NCI-H510A treated with DMSO at 0.1 percent for 48 hours (cell line): ENCODE results near the gene DCAF8.
A peak's percentile ranks its signal among the peaks of the same experiment; 100 is the strongest.

Experiments
- DNase-seq: peaks from one replicate; lab custom pipeline; 2025; lab: John Stamatoyannopoulos, UW

The DCAF8 gene

DNA sequence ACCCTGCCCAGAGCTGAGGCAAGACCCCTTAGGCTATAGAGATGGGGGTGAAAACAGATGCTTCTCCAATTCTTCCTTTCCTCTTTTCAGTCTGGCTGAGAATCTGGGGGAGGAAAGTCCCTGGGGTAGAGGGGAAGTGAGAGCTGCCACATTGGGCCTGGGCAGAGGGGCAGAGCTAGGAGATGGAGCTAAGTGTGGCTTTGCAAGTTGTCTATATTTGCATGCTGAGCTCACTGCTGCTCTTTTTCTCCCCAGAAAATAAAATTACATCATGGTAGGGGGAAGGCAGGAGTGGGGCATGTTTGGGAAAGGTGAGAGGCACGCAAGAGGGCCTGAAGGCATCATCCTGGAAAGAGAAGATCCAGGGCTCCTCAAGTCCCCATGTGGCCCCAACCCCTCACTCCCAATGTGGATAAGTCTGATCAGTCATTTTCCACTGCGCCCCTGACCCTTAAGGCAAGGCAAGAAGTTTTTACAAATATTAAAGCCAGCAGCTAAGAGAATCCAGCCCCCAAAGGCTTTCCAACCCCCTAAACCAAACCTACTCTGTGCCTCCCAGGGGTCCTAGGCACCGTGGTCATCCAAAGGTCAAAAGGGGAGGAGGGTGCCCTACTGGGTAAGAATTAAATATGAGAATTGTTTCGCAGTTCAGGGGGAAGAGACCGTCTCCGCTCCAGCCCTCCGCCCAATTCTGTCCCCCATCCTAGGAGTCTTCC, 57.7 kb downstream of the DCAF8 start:
- DNase-seq: no peak

DNA sequence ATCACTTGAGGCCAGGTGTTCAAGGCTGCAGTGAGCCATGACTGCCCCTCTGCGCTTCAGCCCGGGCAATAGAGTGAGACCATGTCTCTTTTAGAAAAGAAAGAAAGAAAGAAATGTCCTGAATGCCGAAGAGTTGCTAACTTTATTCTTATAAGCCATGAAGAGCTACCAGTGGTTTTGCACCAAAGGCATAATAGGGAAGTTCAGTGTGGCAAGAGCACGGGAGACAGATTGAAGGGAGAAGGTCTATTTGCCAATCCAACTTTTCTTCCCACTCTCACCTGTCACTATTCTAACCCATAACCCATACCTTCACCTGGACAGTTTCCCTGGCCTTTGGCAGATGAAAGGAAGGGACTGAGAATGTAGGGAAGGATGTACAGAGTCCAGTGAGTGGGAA, 61.6 kb downstream of the DCAF8 start:
- no peak for DNase-seq

DNA sequence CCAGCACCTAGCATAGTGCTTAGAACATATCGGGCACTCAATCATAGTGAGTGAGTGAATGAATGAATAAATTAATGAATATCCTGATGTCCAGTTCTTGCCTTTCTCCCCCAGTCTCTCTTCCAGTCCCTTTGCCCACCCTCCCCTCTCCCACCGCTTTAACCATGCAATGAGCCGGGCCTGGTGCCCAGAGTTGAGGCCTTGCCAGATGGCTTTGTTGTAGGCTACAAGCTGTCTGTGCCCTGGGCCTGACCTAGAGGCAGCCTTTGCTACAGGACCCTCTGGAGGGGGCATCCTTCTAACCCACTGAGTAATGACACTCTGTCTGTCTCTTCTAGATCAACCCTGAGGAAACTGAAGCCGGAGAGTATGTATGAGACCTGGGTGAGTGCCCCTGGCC, 65.1 kb downstream of the DCAF8 start:
- no peak for DNase-seq

DNA sequence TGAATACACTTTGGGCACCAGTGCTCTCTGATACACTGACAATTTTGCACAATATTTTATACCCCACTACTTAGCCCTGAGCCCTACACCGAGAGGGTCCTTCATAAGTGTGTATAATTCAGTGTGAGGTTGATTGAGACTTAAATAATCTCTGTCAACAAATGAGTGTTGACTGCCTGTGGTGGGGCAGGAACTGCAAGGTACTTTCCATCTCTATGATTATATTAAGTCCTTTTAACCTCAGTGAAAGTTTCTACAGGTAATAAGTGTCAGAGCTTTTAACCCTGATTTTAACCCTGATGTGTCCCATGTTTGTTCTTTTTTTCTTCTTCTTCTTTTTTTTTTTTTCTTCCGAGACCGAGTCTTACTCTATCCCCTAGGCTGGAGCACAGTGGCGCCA, 66.2 kb downstream of the DCAF8 start:
- DNase-seq: no peak

DNA sequence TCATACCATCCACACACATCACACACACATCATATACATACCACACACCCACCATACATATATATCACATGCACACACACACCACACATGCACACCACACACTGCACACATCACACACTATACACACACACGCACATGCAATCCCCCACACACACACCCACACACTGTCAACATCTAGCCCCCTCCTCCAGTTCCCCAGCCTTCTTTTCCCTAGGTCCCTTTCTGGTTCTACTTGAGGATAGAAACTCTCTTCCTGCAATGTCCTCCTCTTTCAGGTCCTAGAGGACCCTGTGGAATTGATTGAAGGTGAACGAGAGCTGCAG, 67.7 kb downstream of the DCAF8 start:
- no peak for DNase-seq

DNA sequence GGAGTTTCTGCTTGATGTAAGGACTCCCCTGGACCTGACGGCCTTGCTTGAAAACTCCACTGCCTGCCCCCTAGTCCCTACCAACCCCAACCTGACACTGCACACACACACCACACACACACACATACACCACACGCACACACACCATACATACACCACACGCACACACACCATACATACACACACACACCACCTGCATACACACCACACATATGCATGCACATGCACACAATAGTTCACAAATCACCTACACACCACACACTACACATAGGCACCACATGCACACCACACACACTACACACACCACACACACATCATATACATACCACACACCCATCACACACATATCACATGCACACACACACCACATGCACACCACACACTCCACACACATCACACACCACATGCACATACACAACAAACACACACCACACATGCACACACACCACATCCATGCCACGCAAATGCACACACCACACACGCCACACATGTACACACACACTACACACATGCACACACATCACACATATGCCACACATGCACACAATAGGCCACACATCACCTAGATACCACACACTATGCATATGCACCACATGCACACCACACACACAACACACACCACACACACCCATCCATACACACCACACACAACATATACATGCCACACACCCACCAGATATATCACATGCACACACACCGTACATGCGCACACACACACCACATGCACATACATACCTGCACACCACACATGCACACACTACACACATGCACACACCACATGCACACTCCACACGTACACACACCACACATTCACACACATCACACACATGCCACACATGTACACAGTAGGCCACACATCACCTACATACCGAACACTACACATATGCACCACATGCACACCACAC, 68.3 kb downstream of the DCAF8 start:
- no peak for DNase-seq

DNA sequence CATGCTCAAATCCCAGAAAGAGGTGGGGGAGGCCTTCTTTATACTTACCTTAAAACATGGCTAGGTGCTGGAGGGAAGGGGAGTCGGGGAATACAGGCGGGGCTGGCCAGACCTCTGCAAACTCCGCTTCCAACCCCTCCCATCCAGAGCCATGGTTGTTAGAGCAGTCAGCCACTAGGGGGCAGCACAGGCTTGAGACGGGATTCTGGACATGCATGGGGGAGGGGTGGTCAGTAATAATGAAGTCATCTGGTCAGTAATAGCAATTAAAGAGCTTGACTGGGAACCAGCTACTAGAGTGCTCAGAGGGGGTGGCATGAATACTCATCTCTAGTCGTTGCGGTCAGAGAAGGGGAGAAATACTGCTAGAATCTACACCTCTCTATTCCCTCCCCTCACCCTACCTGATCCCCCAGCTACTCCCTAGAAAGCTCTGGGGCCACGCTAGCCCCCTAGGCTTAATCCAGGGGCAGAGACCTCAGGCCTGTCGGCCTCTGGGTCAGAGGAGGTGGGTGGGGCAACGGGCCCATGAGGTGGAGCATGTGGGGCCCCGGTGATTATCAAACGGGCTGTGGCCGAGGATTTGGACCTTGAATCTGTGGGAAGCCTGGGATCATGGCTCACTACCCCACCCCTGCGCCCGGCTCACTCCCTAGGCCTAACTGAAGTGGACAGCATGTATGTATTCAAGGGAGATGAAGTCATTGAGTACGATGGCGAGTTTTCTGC, 69.1 kb downstream of the DCAF8 start:
- DNase-seq: peak; percentile 70

DNA sequence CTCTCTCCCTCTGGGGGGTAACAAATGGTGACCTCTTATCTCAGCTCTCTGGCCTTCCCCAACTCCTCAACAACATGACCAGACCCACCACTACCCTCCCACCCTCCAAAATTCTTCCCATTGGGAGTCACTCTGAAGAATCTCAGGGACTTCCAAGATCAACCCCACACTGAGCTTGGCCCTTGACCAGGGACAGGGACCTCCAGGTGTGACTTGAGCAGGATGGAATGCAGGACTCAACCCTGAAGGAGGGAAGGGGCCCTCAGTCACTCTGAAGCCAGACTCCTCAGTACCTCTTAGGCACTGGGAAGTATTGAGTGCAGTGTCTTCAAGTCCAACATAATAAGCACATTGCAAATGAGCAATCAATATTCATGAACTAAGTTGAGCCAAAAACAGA, 70.1 kb downstream of the DCAF8 start:
- DNase-seq: no peak

DNA sequence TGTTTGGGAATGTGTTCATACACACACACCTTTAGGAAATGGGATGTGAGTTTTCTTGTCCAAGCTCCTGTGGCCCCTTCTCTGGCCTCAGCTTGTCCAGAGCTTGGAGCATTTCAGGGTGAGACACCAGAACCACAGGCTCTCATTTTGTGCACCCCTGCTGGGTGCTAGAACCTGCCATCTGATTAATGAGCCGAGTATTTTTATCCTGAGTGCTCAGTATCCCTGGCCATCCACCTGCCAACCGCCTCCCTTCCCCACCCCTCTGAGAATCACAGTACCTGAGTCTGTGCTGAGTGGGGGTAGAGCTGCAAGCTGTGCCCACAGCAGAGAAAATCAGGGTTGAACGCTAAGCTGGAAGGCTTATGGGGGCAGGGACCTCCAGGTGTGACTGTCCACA, 70.6 kb downstream of the DCAF8 start:
- DNase-seq: no peak

DNA sequence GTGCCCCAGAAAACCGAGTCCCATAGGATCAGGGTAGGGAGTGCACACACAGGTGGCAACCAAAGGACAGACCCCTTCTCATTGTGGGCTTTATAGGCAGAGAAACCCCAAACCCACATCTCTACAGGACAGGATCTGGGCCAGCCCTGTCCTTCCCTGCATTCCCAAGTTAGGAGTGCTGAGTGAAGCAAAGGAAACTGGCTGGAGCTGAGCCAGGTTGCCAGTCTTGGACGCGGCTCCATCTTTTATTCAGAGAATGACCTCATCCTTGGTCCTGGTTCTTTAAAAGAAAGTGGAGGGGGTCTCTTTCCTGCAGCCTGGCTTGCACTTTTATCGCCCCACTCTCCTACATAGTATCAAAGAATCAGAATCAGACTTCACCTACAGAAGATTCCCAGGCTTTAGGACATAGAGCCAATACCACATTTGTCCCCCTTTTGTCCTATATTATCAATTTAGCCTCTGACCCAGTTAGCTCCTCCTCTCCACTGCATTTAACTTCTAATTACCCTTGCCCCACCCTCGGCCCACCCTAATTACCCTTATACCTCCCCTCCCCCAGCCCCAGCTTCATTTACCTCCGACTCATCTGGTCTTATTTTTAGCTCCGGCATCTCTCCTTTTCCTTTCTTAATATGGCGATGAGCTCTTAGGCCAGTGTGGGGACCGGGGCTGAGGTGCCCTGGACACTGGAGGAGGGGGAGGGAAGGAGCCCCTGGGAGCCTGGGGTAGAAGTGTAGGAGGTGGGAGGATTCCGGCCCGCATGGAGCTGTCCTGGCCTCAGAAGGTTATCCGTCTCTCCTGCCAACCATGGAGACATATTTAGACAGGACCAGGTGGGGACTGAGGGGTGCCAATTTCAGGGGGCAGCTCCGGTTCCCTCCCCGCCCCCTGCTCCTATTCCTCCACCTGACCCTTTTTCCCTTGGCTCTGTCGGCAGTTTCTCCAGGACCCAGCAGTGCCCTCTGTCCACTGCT, 72.4 kb downstream of the DCAF8 start, which contains the start of gene CASQ1:
TSS of gene CASQ1 (plus strand) at position 927 of the 977 bp plus-strand sequence. CDS start 177 bp downstream, outside the sequence.
- no peak for DNase-seq

DNA sequence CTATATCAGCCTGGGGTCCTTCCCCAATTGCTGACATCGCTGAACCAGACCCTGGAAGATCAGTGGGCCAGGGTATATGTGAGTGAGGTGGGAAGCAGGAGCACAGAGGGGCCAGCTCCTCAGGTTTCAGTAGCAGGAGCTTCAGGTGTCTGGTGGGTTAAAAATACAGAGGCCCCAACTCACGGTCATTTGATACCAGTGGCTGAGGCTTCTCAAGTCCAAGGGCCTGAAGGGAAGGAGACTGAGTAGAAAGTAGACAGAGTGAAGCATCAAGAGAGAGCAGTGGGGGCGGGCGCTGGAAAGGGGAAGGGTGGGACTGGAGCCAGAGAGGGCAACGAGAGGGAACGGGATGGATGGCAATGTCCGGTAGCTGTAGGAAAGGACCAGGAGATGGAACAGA, 74.0 kb downstream of the DCAF8 start:
- no peak for DNase-seq

DNA sequence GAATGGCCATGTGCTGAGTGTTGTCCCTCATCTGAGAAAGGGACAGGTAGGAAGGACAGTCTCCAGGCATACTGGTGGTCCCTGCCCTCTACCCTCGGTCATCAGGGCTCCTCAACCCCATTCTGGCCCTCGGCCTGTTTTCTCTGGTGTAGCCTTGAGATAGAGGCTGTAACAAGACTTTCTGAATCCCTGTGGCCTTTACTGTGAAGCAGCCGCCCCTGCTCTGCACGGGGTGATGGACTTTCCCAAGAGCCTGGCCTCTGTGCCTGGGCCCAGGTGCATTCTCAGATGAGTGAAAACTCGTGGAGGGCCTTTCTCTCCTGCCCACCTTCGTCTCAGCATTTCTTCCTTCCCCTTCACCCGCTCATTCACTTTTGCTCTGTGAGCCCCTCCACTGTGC, 74.9 kb downstream of the DCAF8 start:
- no peak for DNase-seq

DNA sequence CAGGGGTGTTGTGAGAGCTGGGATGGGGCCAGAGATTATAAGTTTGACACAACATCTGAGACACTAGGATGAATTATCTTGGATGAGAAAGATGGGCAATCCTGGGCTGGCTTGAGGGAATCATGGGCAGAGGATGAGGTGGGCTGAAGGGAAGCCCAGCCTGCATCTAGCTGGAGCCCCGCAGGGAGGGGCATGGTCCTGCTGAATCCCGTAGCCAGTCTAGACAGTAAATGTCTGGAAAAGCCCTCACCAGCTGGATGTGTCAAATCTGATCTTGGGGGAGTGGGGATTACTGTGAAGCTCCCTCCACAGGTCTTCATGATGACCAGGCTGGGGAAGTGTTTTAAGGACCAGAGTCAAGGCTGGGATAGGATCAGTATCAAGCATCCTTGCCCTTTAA, 75.6 kb downstream of the DCAF8 start:
- DNase-seq: no peak

DNA sequence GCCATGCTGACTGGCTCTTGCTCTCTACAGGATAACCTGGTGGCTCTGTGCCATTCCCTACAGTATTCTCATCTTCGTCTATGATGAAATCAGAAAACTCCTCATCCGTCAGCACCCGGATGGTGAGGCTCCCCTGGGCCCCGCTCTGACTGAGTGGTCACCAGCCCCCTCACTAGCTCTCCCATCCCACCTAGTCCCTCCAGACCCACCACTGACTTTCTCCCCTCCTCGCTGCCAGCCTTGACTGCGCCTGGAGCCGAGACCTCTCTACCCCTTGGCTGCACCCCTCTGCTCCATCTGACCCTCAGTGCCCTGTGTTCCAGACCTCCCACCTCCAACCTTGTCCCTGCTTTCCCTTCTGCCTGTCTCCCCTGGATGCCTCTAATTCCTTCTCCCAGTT, 76.1 kb downstream of the DCAF8 start:
- DNase-seq: no peak

DNA sequence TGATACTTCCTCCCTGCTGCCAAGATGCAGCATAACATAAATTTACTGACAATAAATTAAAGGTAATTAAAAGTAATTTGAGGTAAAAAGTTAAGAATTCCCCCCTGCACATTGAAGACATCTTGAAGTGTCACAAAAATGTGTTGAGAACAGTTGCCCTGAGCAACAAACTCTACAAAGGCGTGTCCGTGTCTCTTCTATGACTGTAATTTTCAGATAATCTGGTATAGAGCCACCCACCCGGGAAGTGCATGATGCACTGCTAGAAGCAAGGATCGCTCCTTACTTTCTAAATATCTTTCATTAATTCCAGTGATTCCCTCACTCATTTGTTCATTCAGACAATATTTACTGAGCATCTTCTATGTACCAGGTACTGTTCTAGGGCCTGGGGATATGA, 83.0 kb downstream of the DCAF8 start:
- no peak for DNase-seq

DNA sequence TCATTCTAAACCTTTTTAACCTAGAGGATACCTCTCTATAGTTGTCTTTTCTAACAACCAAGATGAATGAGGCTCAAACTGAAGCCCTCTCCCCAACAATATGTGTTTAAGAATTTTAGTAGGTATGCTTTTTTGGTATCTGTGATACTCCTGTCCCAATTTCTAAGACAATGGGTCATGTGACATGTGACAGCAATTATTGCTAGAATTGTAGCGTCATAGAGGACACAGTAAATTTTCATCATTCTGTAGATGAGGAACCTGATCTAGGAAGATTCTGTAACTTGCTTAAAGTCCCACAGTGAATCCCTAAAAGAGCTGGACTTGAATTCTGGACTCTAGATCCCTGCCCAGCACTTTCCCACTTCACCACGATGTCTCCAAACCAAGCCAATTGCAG, 83.6 kb downstream of the DCAF8 start:
- DNase-seq: no peak

DNA sequence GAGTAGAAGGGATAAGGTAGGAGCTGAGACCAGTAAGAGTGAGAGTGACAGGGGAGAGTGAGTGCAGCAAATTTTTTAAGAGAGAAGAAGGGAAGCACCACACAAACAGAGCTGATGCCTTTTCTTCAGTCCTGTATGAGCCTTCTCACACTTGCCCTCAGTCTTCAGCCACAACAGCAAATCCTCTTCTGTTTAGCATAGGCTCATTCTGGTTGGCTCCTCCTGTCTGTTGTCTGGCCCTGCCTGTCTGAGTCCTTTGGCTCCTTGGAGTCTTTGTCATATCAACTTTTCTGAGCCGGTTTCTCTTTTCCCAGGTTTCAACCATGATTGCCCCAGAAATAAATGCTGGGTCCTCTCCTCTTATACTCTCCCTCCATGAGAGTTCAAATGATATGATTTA, 84.7 kb downstream of the DCAF8 start:
- DNase-seq: no peak

DNA sequence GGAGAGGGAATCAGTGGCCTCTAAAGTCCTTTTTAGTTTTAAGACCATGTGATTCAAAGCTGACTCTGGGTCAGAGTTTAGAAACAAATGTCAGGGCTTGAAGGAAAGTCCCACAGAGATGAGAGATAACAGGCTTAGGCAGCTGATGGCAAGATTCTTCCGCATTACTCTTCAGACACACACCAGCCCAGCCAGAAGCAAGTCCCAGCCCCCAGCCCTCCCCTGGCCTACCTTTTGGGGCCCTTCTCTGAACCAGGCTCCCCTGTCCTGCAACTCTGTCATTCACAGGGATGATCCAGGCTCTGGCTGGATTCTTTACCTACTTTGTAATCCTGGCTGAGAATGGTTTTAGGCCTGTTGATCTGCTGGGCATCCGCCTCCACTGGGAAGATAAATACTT, 85.1 kb downstream of the DCAF8 start:
- no peak for DNase-seq

DNA sequence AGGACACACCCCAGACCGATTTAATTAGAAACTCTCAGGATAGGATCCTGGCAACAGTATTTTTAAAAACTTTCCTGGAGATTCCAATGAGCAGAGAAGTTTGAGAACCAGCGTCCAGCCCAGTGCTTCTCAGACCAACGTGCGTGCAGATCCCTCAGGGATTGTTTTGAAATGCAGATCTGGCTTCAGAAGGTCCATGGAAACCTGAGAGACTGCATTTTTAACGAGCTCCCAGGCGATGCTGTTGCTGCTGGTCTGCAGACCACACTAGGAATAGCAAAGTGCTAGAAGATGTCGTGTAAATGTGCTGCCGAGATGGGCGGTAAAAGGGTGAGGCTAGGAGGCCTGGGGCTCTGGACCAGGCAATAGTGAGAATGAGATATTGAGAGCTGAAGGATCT, 90.4 kb downstream of the DCAF8 start:
- DNase-seq: no peak

DNA sequence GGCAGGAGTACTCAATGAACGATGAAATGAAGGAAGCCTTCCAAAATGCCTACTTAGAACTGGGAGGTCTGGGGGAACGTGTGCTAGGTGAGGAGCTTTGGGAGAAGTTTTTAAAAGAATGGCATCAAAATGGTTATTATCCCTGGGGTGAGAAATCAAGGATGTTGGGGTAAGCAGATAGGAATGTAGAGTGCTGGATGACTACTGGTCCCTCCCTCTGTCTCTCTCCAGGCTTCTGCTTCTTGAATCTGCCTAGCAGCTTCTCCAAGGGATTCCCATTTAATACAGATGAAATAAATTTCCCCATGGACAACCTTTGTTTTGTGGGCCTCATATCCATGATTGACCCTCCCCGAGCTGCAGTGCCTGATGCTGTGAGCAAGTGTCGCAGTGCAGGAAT, 91.0 kb downstream of the DCAF8 start:
- no peak for DNase-seq

DNA sequence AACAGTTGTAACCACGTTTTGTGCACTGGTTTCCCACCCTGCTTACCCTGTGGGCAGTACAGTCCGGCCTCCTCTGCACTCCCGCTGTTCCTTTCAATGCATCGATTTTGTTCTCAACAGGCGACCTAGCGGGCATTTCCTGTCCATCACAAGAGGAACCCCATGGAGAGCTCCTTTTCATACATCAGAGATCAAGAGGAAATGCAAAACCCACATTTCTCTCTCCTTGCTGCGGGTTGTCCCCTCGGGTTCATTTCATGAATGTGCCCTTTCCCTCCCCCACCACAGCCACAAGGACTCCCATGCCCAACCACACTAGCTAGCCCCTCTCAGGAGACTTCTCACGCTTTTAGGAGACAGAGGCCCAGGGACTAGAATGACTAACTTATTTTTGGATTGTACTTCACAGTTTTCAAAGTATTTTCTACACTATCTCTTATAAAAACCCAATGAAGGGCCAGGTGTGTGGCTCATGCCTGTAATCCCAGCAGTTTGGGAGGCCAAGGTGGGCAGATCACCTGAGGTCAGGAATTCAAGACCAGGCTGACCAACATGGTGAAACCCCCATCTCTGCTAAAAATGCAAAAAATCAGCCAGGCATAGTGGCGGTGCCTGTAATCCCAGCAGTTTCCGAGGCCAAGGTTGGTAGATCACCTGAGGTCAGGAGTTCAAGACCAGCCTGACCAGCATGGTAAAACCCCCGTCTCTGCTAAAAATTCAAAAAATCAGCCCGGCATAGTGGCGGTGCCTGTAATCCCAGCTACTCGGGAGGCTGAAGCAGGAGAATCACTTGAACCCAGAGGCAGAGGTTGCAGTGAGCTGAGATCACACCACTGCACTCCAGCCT, 92.6 kb downstream of the DCAF8 start:
- peak; percentile 30 for DNase-seq
